ENCODE measurements around the gene IDE. TPM values are rescaled to one million over a fixed set of nuclear protein-coding genes. Genes with fewer than 3 reads are reported as not detected.

IDE gene
- polyA plus RNA-seq, 1 experiment = 39.0 TPM

- Histone ChIP-seq H3K4me3 (ENCODE audit: low read depth, low read length) (no peak overlapping the region), H3K9me3 (ENCODE audit: control insufficient read depth, insufficient read depth, low read length) (no peaks in the 10 kb centered on the region; the same call in 1 of the 2 replicates), H3K27me3 (ENCODE audit: control insufficient read depth, insufficient read depth, low read length) (peaks cover 8% of the 10 kb centered on the region), H3K27ac (ENCODE audit: low read depth, low read length) (no peak overlapping the region)
- no peak for TF ChIP-seq CTCF (IDR thresholded peaks at IDR 0.05; ENCODE audit: low read depth, low read length)
- CTCF ChIA-PET = interaction anchor here (1.0 kb wide), 1 partner anchor 9 kb away, joined by 4 read pairs; no protein-coding TSS in a partner anchor
- DNase-seq (ENCODE audit: low read depth, low spot score) = no peak
- POLR2A ChIA-PET = no interaction called here
These were observed 162.5 kb downstream of the IDE start for GRCh38 chr10:92411406-92411805.

GRCh38 chr10:92410501-92410900 lies 163.4 kb downstream of the IDE start:
- Histone ChIP-seq H3K27me3 (ENCODE audit: control insufficient read depth, insufficient read depth, low read length) (peaks cover 8% of the 10 kb centered on the region), H3K27ac (ENCODE audit: low read depth, low read length) (no peak overlapping the region), H3K9me3 (ENCODE audit: control insufficient read depth, insufficient read depth, low read length) (no peaks in the 10 kb centered on the region), H3K4me3 (ENCODE audit: low read depth, low read length) (no peak overlapping the region)
- DNase-seq (ENCODE audit: low read depth, low spot score) = no peak
- ChIA-PET CTCF (no interaction called here), POLR2A (no interaction called here)
- no peak for TF ChIP-seq CTCF (IDR thresholded peaks at IDR 0.05; ENCODE audit: low read depth, low read length)

GRCh38 chr10:92408017-92408361 lies 165.9 kb downstream of the IDE start:
- Histone ChIP-seq H3K9me3 (ENCODE audit: control insufficient read depth, insufficient read depth, low read length) (no peaks in the 10 kb centered on the region), H3K27me3 (ENCODE audit: control insufficient read depth, insufficient read depth, low read length) (peaks cover 8% of the 10 kb centered on the region), H3K27ac (ENCODE audit: low read depth, low read length) (no peak overlapping the region), H3K4me3 (ENCODE audit: low read depth, low read length) (no peak overlapping the region)
- POLR2A ChIA-PET = no interaction called here
- CTCF ChIA-PET = no interaction called here
- TF ChIP-seq CTCF (IDR thresholded peaks at IDR 0.05; ENCODE audit: low read depth, low read length) = no peak
- DNase-seq (ENCODE audit: low read depth, low spot score) = no peak

GRCh38 chr10:92407305-92408016 lies 166.4 kb downstream of the IDE start:
- POLR2A ChIA-PET = no interaction called here

More at GRCh38 chr10:92407305-92408016, 166.4 kb downstream of the IDE start:
- Histone ChIP-seq H3K4me3 (ENCODE audit: low read depth, low read length) (no peak overlapping the region), H3K27ac (ENCODE audit: low read depth, low read length) (no peak overlapping the region), H3K27me3 (ENCODE audit: control insufficient read depth, insufficient read depth, low read length) (peaks cover 8% of the 10 kb centered on the region), H3K9me3 (ENCODE audit: control insufficient read depth, insufficient read depth, low read length) (no peaks in the 10 kb centered on the region)
- CTCF ChIA-PET = no interaction called here
- no peak for DNase-seq (ENCODE audit: low read depth, low spot score)
- no peak for TF ChIP-seq CTCF (IDR thresholded peaks at IDR 0.05; ENCODE audit: low read depth, low read length)

Data from AG04450 (cell line).